Endothelial cell of umbilical vein (primary cell): ENCODE data around the gene NOL8.

Source experiments
- EZH2 ChIP-seq: IDR thresholded peaks from 2 replicates; pipeline ENCODE4 v1.6.1; 2012; ENCODE audit warnings: borderline replicate concordance, low read depth, mild to moderate bottlenecking, moderate library complexity, low read length, inconsistent platforms; ENCODE audit not compliant: severe bottlenecking
- FOS ChIP-seq: IDR thresholded peaks from 2 replicates; pipeline ENCODE4 v1.6.1; 2011; ENCODE audit warnings: mild to moderate bottlenecking, low read length, moderate library complexity, borderline replicate concordance; ENCODE audit not compliant: insufficient read depth
- JUN ChIP-seq: IDR thresholded peaks from 2 replicates; pipeline ENCODE4 v1.6.1; 2011; ENCODE audit warnings: borderline replicate concordance, low read depth; ENCODE audit not compliant: insufficient read length, insufficient read depth
- MYC ChIP-seq: IDR thresholded peaks from one replicate; pipeline ENCODE4 v1.6.1; 2011; ENCODE audit warnings: mild to moderate bottlenecking, low read depth, low read length
- POLR2A ChIP-seq: IDR thresholded peaks from 2 replicates; pipeline ENCODE4 v1.6.1; 2012; ENCODE audit warnings: low read depth, mild to moderate bottlenecking, control low read depth, low read length
- POLR2AphosphoS5 ChIP-seq: IDR thresholded peaks from 2 replicates; pipeline ENCODE4 v1.6.1; 2012; ENCODE audit warnings: low read depth, mild to moderate bottlenecking, control low read depth, low read length, moderate library complexity; ENCODE audit not compliant: insufficient read depth
- TF ChIP-seq, protein P1 (sequence below), 2 donors: IDR thresholded peaks; 1 replicate in 1 of 2; 2 replicates in 1 of 2; pipeline ENCODE4 v1.5.1; 2011; ENCODE audit warnings: low read length in 2 of 2, mild to moderate bottlenecking in 2 of 2, moderate library complexity in 2 of 2, control low read depth in 1 of 2, inconsistent platforms in 1 of 2, low read depth in 1 of 2; ENCODE audit not compliant: insufficient read depth in 1 of 2; ENCODE audit errors: extremely low read depth in 1 of 2
- TF ChIP-seq, protein P2 (sequence below): IDR thresholded peaks from 2 replicates; pipeline ENCODE4 v1.6.1; 2011; ENCODE audit not compliant: insufficient read depth, insufficient read length

DNA sequence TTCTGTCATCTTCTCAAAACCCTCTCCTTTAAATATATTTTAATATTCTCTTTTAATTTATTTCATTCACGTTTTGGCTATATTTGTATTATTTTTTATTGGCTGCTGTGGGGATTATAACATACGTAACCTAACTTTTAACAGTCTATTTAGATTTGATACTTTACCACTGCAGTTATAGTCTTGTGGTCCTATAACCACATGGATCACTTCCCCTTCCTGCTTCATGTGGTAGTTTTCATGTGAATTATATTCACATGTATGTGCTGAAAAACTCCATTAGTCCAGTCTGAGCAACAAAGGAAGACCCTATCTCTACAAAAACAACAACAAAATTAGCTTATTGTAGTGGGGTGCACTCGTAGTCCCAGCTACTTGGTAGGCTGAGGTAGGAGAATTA lies 34.9 kb upstream of the NOL8 start:
- no peak for TF ChIP-seq JUN
- TF ChIP-seq, protein P1, sequence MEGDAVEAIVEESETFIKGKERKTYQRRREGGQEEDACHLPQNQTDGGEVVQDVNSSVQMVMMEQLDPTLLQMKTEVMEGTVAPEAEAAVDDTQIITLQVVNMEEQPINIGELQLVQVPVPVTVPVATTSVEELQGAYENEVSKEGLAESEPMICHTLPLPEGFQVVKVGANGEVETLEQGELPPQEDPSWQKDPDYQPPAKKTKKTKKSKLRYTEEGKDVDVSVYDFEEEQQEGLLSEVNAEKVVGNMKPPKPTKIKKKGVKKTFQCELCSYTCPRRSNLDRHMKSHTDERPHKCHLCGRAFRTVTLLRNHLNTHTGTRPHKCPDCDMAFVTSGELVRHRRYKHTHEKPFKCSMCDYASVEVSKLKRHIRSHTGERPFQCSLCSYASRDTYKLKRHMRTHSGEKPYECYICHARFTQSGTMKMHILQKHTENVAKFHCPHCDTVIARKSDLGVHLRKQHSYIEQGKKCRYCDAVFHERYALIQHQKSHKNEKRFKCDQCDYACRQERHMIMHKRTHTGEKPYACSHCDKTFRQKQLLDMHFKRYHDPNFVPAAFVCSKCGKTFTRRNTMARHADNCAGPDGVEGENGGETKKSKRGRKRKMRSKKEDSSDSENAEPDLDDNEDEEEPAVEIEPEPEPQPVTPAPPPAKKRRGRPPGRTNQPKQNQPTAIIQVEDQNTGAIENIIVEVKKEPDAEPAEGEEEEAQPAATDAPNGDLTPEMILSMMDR (IDR thresholded peaks at IDR 0.05; ENCODE audit: extremely low read depth in 1 of 2, insufficient read depth in 1 of 2, low read depth in 1 of 2, low read length in 2 of 2): no peak
- TF ChIP-seq POLR2AphosphoS5: no peak
- TF ChIP-seq EZH2: no peak
- TF ChIP-seq POLR2A: no peak
- TF ChIP-seq MYC: no peak
- TF ChIP-seq FOS: no peak
- TF ChIP-seq, protein P2, sequence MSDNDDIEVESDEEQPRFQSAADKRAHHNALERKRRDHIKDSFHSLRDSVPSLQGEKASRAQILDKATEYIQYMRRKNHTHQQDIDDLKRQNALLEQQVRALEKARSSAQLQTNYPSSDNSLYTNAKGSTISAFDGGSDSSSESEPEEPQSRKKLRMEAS: no peak
